ENCODE results near the gene NRF1.
"Not testable (repeated sequence)": the region's sequence is repeated elsewhere in the genome, so short reads cannot be mapped to it uniquely, and the experiment has no call there.

The NRF1 gene

GRCh38 chr7:129664029-129665012, 52.8 kb downstream of the NRF1 start:
- H3K9ac ChIP-seq (ENCODE audit: insufficient read length) = no peak overlapping the region
- H3K4me3 ChIP-seq = no peak overlapping the region
- H3K9me3 ChIP-seq (ENCODE audit: low read depth, low read length) = peaks cover 3% of the 10 kb centered on the region; the same call in 1 of the 2 replicates
- H3K27ac ChIP-seq = no peak overlapping the region
- peaks cover 29% of the 10 kb centered on the region for H3K36me3 ChIP-seq (ENCODE audit: insufficient read depth, low read length)
- peak; percentile 48 for DNase-seq (ENCODE audit: low read depth, low spot score)
- TF ChIP-seq FOXP2 (optimal IDR thresholded peaks at IDR 0.05; ENCODE audit: control extremely low read depth, extremely low read length, insufficient read depth) = no peak
- no peak for TF ChIP-seq EZH2 (IDR thresholded peaks at IDR 0.05)
- no peak for TF ChIP-seq POLR2AphosphoS5 (IDR thresholded peaks at IDR 0.05; ENCODE audit: borderline replicate concordance, low read depth, low read length)

DNA sequence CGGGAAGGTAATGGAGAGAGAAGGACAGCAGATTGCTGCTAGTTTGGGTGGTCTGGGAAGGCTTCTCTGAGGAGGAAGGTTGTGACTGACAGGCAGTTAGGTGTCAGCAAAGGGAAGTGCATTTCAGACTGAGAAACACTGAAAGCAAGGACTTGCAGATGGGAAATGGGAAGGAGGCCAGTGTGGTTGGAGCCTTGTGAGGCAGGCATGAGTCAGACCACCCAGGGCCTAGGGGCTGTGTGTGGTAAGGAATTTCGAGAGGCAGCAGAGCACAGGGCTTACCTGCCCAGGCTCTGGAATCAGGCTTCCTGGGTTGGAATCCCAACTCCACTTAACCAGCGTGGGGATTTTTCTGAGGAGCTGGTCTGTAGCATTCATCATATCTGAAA, 53.5 kb downstream of the NRF1 start:
- H3K9me3 ChIP-seq (ENCODE audit: low read depth, low read length) = no peaks in the 10 kb centered on the region
- peaks cover 23% of the 10 kb centered on the region for H3K36me3 ChIP-seq (ENCODE audit: insufficient read depth, low read length)
- H3K4me3 ChIP-seq = no peak overlapping the region
- H3K9ac ChIP-seq (ENCODE audit: insufficient read length) = no peak overlapping the region
- DNase-seq (ENCODE audit: low read depth, low spot score) = no peak
- TF ChIP-seq FOXP2 (optimal IDR thresholded peaks at IDR 0.05; ENCODE audit: control extremely low read depth, extremely low read length, insufficient read depth) (no peak), POLR2AphosphoS5 (IDR thresholded peaks at IDR 0.05; ENCODE audit: borderline replicate concordance, low read depth, low read length) (no peak), EZH2 (IDR thresholded peaks at IDR 0.05) (no peak)
- H3K27ac ChIP-seq = no peak overlapping the region

- Histone ChIP-seq H3K4me3 (no peak overlapping the region), H3K9ac (ENCODE audit: insufficient read length) (no peak overlapping the region), H3K27ac (no peak overlapping the region), H3K9me3 (ENCODE audit: low read depth, low read length) (no peaks in the 10 kb centered on the region), H3K36me3 (ENCODE audit: insufficient read depth, low read length) (peaks cover 9% of the 10 kb centered on the region)
- TF ChIP-seq FOXP2 (optimal IDR thresholded peaks at IDR 0.05; ENCODE audit: control extremely low read depth, extremely low read length, insufficient read depth) (no peak), POLR2AphosphoS5 (IDR thresholded peaks at IDR 0.05; ENCODE audit: borderline replicate concordance, low read depth, low read length) (no peak), EZH2 (IDR thresholded peaks at IDR 0.05) (no peak)
- DNase-seq (ENCODE audit: low read depth, low spot score) = no peak
Measured at GRCh38 chr7:129667116-129667515, 55.6 kb downstream of the NRF1 start.

DNA sequence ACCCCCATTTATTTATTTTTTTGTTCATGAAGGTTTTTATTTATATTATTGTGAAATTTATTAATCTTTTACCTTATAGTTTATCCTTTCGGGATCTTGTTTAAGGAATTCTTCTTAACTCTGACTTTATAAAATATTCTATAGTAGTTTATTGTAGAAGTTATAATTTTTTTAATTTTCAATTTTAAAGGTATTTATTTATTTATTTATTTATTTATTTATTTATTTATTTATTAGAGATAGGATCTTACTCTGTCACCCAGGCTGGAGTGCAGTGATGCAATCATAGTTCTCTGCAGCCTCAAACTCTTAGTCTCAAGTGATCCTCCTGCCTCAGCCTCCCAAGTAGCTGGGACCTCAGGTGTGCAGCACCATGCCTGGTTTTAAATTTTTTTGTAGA, 56.0 kb downstream of the NRF1 start:
- Histone ChIP-seq H3K27ac (no peak overlapping the region), H3K4me3 (no peak overlapping the region), H3K36me3 (ENCODE audit: insufficient read depth, low read length) (peaks cover 13% of the 10 kb centered on the region), H3K9me3 (ENCODE audit: low read depth, low read length) (no peaks in the 10 kb centered on the region), H3K9ac (ENCODE audit: insufficient read length) (no peak overlapping the region)
- TF ChIP-seq EZH2 (IDR thresholded peaks at IDR 0.05) (no peak), POLR2AphosphoS5 (IDR thresholded peaks at IDR 0.05; ENCODE audit: borderline replicate concordance, low read depth, low read length) (no peak), FOXP2 (optimal IDR thresholded peaks at IDR 0.05; ENCODE audit: control extremely low read depth, extremely low read length, insufficient read depth) (no peak)
- no peak for DNase-seq (ENCODE audit: low read depth, low spot score)

GRCh38 chr7:129669901-129670300, 58.4 kb downstream of the NRF1 start:
- Histone ChIP-seq H3K9me3 (ENCODE audit: low read depth, low read length) (no peaks in the 10 kb centered on the region), H3K4me3 (no peak overlapping the region), H3K9ac (ENCODE audit: insufficient read length) (no peak overlapping the region), H3K27ac (no peak overlapping the region), H3K36me3 (ENCODE audit: insufficient read depth, low read length) (peaks cover 33% of the 10 kb centered on the region)
- no peak for DNase-seq (ENCODE audit: low read depth, low spot score)
- TF ChIP-seq EZH2 (IDR thresholded peaks at IDR 0.05) (no peak), POLR2AphosphoS5 (IDR thresholded peaks at IDR 0.05; ENCODE audit: borderline replicate concordance, low read depth, low read length) (no peak), FOXP2 (optimal IDR thresholded peaks at IDR 0.05; ENCODE audit: control extremely low read depth, extremely low read length, insufficient read depth) (no peak)

DNA sequence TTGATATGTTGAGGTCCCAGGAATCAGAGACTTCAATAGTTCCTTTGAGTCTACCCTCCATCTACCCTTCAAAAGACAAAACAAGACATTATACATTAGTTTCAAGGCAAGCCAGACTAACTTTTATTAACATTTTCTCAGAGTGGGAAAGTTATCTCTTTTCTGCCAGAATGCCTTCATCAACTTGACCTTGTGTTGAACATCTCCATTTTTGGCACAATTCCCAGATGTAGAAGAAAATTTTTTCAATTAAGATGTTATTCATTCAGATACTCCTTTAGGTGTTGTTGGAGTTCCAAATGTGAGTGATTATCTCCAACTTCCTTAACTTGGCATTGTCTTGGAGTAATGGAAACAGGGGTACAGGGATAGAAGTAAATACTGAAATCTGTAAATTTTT, 59.1 kb downstream of the NRF1 start:
- no peak overlapping the region for H3K9ac ChIP-seq (ENCODE audit: insufficient read length)
- H3K36me3 ChIP-seq (ENCODE audit: insufficient read depth, low read length) = peaks cover 37% of the 10 kb centered on the region
- H3K27ac ChIP-seq = no peak overlapping the region
- no peak overlapping the region for H3K4me3 ChIP-seq
- no peak for DNase-seq (ENCODE audit: low read depth, low spot score)
- no peak for TF ChIP-seq FOXP2 (optimal IDR thresholded peaks at IDR 0.05; ENCODE audit: control extremely low read depth, extremely low read length, insufficient read depth)
- no peak for TF ChIP-seq EZH2 (IDR thresholded peaks at IDR 0.05)
- TF ChIP-seq POLR2AphosphoS5 (IDR thresholded peaks at IDR 0.05; ENCODE audit: borderline replicate concordance, low read depth, low read length) = no peak
- no peaks in the 10 kb centered on the region; the same call in 1 of the 2 replicates for H3K9me3 ChIP-seq (ENCODE audit: low read depth, low read length)

GRCh38 chr7:129671266-129671665, 59.7 kb downstream of the NRF1 start:
- H3K4me3 ChIP-seq = no peak overlapping the region
- no peak for DNase-seq (ENCODE audit: low read depth, low spot score)
- TF ChIP-seq FOXP2 (optimal IDR thresholded peaks at IDR 0.05; ENCODE audit: control extremely low read depth, extremely low read length, insufficient read depth) (no peak), EZH2 (IDR thresholded peaks at IDR 0.05) (no peak), POLR2AphosphoS5 (IDR thresholded peaks at IDR 0.05; ENCODE audit: borderline replicate concordance, low read depth, low read length) (no peak)
- no peaks in the 10 kb centered on the region; the same call in 1 of the 2 replicates for H3K9me3 ChIP-seq (ENCODE audit: low read depth, low read length)
- no peak overlapping the region for H3K9ac ChIP-seq (ENCODE audit: insufficient read length)
- H3K36me3 ChIP-seq (ENCODE audit: insufficient read depth, low read length) = peaks cover 42% of the 10 kb centered on the region
- H3K27ac ChIP-seq = no peak overlapping the region

DNA sequence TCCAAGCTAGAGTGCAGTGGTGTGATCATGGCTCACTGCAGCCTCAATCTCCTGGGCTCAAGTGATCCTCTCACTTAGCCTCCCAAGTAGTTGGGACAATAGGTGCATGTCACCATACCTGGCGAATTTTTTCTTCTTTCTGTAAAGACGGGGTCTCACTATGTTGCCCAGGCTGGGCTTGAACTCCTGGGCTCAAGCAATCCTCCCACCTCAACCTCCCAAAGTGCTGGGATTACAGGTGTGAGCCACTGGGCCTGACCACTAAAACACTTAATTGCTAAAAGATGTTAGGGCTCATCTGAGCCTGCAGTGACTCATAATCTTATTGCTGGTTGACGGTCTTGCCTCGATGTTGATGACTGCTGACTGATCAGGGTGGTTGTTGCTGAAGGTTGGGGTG, 63.0 kb downstream of the NRF1 start:
- not testable (repeated sequence) for H3K9ac ChIP-seq (ENCODE audit: insufficient read length); H3K27ac ChIP-seq; H3K9me3 ChIP-seq (ENCODE audit: low read depth, low read length); H3K4me3 ChIP-seq; DNase-seq (ENCODE audit: low read depth, low spot score)
- H3K36me3 ChIP-seq (ENCODE audit: insufficient read depth, low read length) = peaks cover 65% of the 10 kb centered on the region

Data from SK-N-MC (cell line).